AG20443 (cell line): ENCODE measurements around the gene MAMLD1.

ENCODE experiments used
- DNase-seq: peaks from one replicate; pipeline ENCODE4 v3.0.0; 2012; ENCODE audit warnings: low spot score, mixed read lengths

The MAMLD1 gene

GRCh38 chrX:150459196-150459595 lies 96.1 kb downstream of the MAMLD1 start:
- no peak for DNase-seq

GRCh38 chrX:150460063-150460462 lies 96.9 kb downstream of the MAMLD1 start:
- DNase-seq: no peak

GRCh38 chrX:150460781-150461180 lies 97.7 kb downstream of the MAMLD1 start:
- no peak for DNase-seq

GRCh38 chrX:150463566-150463965 lies 100.4 kb downstream of the MAMLD1 start:
- DNase-seq: no peak

GRCh38 chrX:150464001-150464400 lies 100.9 kb downstream of the MAMLD1 start:
- no peak for DNase-seq

- no peak for DNase-seq
Measured at GRCh38 chrX:150465326-150465725, 102.2 kb downstream of the MAMLD1 start.

GRCh38 chrX:150465881-150466775 lies 103.0 kb downstream of the MAMLD1 start:
- DNase-seq: no peak

GRCh38 chrX:150472306-150472705 lies 109.2 kb downstream of the MAMLD1 start:
- no peak for DNase-seq

GRCh38 chrX:150473371-150473770 lies 110.3 kb downstream of the MAMLD1 start:
- DNase-seq: no peak

GRCh38 chrX:150475461-150475860 lies 112.3 kb downstream of the MAMLD1 start:
- peak; percentile 18 for DNase-seq

GRCh38 chrX:150476164-150476699 lies 113.1 kb downstream of the MAMLD1 start:
- peak; percentile 19 for DNase-seq

- no peak for DNase-seq
Measured at GRCh38 chrX:150477371-150477770, 114.3 kb downstream of the MAMLD1 start.

- DNase-seq: no peak
Measured at GRCh38 chrX:150478496-150479492, 115.7 kb downstream of the MAMLD1 start.

GRCh38 chrX:150482537-150483206 lies 119.6 kb downstream of the MAMLD1 start:
- DNase-seq: peak; percentile 29

- DNase-seq: no peak
Measured at GRCh38 chrX:150483356-150483985, 120.4 kb downstream of the MAMLD1 start.

GRCh38 chrX:150486011-150486410 lies 122.9 kb downstream of the MAMLD1 start:
- DNase-seq: peak; percentile 48

GRCh38 chrX:150487369-150488094 lies 124.4 kb downstream of the MAMLD1 start:
- DNase-seq: no peak

GRCh38 chrX:150489359-150490015 lies 126.4 kb downstream of the MAMLD1 start:
- no peak for DNase-seq

- DNase-seq: no peak
Measured at GRCh38 chrX:150495496-150495895, 132.4 kb downstream of the MAMLD1 start.

- DNase-seq: no peak
Measured at GRCh38 chrX:150499240-150499639, 136.1 kb downstream of the MAMLD1 start.
